NCI-H345 treated with DMSO at 0.1 percent for 48 hours (cell line): ENCODE data around the gene OMP.

Source experiments
- DNase-seq: peaks from one replicate; lab custom pipeline; 2025; ENCODE audit not compliant: unreplicated experiment; lab: John Stamatoyannopoulos, UW

OMP gene

GRCh38 chr11:77137421-77137820, 34.8 kb downstream of the OMP start:
- no peak for DNase-seq

GRCh38 chr11:77138106-77138649, 35.5 kb downstream of the OMP start:
- DNase-seq = no peak

GRCh38 chr11:77139201-77139600, 36.6 kb downstream of the OMP start:
- no peak for DNase-seq

- no peak for DNase-seq
Observed at GRCh38 chr11:77140231-77140851, 37.7 kb downstream of the OMP start.

- DNase-seq = peak; percentile 59
Observed at GRCh38 chr11:77141034-77141433, 38.4 kb downstream of the OMP start.

- DNase-seq = no peak
Observed at GRCh38 chr11:77141475-77141874, 38.8 kb downstream of the OMP start.

- no peak for DNase-seq
Observed at GRCh38 chr11:77142091-77142975, 39.7 kb downstream of the OMP start.

GRCh38 chr11:77143405-77144020, 40.9 kb downstream of the OMP start:
- DNase-seq = no peak

- no peak for DNase-seq
Observed at GRCh38 chr11:77144196-77144856, 41.7 kb downstream of the OMP start.

GRCh38 chr11:77144857-77145428, 42.3 kb downstream of the OMP start:
- DNase-seq = no peak

GRCh38 chr11:77146261-77147035, 43.8 kb downstream of the OMP start:
- no peak for DNase-seq

GRCh38 chr11:77147036-77147315, 44.3 kb downstream of the OMP start:
- no peak for DNase-seq

- DNase-seq = peak; percentile 64
Observed at GRCh38 chr11:77147668-77148321, 45.2 kb downstream of the OMP start.

- DNase-seq = no peak
Observed at GRCh38 chr11:77148963-77149715, 46.5 kb downstream of the OMP start.

- no peak for DNase-seq
Observed at GRCh38 chr11:77149716-77150392, 47.2 kb downstream of the OMP start.

- no peak for DNase-seq
Observed at GRCh38 chr11:77150836-77151235, 48.2 kb downstream of the OMP start.

GRCh38 chr11:77151804-77152509, 49.3 kb downstream of the OMP start:
- DNase-seq = no peak

- DNase-seq = no peak
Observed at GRCh38 chr11:77152846-77153245, 50.2 kb downstream of the OMP start.
